ENCODE data around the gene DLG4.

The DLG4 gene

GRCh38 chr17:7219812-7220592, at the start of gene DLG4, which contains the start of gene ACADVL:
Gene DLG4, minus strand, starts transcription at chr17:7219836.
Gene ACADVL, plus strand, starts transcription at chr17:7219938. Its CDS starts 47 bp downstream, at chr17:7219985.
- no peak for DNase-seq

- no peak for DNase-seq
Observed at GRCh38 chr17:7266784-7267183, 47.1 kb upstream of the DLG4 start.

DNA sequence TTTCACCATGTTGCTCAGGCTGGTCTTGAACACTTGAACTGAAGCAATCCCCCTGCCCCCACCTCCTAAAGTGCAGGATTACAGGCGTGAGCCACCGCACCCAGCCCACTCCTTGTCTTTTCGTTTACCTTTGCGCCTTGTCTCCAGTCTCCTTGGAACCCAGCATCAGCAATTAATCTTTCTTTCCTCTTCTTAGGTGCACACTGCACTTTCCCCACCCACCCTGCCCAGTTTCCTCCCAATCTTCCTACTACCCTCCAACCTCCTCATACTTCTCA, 44.1 kb upstream of the DLG4 start:
- DNase-seq = no peak

DNA sequence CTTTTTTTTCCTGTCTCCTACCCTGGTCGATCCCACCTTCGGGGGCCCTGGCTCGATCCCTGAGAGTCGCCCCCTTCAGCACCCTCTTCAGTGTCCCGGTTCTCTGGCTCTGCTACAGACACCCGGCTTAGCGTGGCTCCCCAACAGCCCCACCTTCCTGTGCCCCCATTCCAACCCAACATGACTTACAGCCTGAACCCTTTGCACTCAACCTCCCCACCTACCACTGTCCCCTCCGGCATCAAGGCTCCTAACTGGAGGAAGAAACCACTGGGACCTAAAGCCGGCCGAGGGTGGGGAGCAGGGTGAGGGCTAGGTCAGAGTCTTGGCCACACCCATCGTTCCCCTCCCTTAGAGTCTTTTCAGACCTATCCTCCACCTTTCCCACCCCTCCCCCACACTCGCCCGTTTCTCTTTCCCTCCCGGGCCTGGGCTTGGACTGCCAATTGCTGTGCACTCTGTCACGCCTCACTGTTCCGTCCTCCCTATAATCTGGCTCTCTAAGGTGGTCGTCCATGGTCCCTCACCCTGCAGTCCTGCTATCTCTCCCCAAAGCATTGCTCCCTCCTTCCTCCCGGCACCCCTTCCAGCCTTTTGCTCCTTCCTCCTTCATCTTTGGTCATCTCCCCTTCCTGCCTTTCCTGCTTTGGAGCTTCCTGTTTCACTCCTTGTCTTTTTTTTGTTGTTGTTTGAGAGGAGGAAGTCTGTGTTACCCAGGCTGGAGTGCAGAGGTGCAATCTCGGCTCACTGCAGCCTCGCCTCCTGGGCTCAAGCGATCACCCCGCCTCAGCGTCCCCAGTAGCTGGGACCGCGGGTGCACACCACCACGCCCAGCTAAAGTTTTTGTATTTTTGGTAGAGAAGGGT, 43.5 kb upstream of the DLG4 start:
- DNase-seq = no peak

DNA sequence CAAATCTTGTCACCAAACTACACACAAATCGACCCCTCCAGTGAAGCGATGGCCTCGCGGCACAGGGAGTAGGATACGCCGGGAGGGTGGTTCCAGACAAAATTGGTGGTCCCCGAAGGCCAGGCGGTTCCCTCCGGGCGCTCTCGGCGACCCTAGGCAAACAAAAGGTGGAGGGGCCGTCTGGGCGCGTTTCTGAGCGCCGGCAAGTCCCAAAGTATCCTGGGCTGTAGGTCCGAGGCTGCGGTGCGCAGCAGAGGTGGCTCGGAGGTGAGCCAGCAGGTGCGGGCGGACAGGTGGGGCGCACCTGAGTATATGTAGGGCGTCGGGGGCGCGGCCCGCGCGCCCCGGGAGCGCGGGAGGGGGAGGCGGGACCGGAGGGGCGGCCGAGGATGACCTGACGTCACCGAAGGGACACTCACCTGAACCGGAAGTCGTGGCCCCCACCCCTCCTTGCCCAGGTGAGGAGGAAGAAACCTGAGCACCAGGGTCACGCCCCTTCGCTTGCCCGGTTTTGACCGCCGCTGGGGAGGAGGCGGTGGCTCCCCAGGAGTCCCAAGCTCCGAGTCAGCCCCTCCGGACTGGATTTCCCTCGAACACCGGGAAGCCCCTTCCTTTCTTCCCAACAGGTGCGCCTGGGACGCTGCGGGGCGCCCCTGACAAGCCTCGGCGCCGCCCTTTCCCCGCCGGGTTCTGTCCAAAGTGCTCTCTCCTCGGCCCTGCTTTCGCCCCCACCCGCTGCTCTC, 42.7 kb upstream of the DLG4 start, which contains the start of gene CLDN7:
TSS of gene CLDN7 (minus strand) at position 287 of the 743 bp plus-strand sequence. CDS start 435 bp downstream, outside the sequence.
- DNase-seq = no peak

GRCh38 chr17:7261379-7262191, 41.9 kb upstream of the DLG4 start:
- no peak for DNase-seq

GRCh38 chr17:7260651-7261378, 41.2 kb upstream of the DLG4 start:
- no peak for DNase-seq

GRCh38 chr17:7260151-7260550, 40.5 kb upstream of the DLG4 start:
- no peak for DNase-seq

DNA sequence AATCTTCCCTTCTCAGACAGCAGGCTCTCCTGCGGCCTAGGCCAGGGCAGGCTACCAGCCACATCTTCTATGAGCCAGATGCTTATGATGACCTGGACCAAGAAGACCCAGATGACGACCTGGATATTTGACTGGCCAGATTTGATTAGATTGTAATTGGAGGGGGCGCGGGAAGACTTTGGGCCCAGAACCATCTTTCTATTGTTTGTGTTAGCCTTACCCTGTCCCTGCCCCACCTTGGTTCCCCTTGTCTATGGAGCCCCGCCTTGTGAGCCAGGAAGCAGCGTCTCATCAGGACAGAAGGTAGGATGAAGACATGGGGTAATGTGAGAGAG, 39.9 kb upstream of the DLG4 start:
- no peak for DNase-seq

- no peak for DNase-seq
Observed at GRCh38 chr17:7258731-7259554, 39.3 kb upstream of the DLG4 start.

GRCh38 chr17:7256766-7257456, 37.3 kb upstream of the DLG4 start:
- no peak for DNase-seq

DNA sequence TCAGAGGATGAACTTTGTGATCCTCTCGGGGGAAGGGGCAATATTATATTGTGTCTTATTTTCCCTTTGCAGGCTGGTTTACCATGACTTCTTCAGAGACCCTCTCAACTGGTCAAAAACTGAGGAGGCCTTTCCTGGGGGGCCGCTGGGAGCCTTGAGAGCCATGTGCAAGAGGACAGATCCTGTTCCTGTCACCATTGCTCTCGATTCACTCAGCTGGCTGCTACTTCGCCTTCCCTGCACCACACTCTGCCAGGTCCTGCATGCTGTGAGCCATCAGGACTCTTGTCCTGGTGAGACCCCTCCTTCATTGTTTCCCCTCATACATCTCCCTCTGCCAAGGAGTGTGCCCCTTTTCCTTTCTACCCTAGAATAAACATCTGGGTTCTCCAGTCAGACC, 34.9 kb upstream of the DLG4 start:
- no peak for DNase-seq

- no peak for DNase-seq
Observed at GRCh38 chr17:7253082-7253481, 33.4 kb upstream of the DLG4 start.

DNA sequence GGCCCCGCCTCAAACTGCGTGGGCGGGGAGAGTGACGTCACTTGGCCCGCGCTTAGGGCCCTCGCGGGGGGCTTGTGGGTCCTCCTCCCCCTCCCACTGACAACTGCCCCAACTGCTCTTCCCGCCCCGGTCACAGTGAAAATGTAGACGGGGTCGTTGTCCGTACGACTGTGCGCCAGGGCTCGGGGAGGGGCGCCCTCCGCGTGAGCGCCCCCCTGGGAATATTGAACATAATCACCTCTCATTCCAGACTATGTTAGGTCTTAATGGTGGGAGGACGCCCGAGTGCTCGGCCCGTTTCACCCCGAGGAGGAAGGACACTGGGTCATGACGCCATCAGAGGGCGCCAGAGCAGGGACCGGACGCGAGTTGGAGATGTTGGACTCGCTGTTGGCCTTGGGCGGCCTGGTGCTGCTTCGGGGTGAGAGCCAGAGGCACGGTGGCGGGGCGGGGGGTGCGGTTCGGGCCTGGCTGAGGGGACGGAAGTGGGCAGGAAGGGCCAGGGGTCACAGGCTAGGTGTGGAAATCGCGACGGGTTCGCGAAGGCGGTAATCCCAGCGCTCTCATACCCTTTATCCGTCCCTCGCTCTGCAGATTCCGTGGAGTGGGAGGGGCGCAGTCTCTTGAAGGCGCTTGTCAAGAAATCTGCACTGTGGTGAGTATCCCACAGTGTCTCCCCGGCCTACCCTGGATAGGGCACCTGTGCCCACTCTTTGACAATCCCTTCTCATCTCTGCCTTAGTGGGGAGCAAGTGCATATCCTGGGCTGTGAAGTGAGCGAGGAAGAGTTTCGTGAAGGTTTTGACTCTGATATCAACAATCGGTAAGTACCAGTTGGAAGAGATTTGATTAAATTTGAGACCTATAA, 32.8 kb upstream of the DLG4 start, which contains the start of gene ELP5:
TSS of gene ELP5 (plus strand) at position 40 of the 868 bp plus-strand sequence. CDS start at position 376, 336 bp downstream.
- peak; percentile 55 for DNase-seq

DNA sequence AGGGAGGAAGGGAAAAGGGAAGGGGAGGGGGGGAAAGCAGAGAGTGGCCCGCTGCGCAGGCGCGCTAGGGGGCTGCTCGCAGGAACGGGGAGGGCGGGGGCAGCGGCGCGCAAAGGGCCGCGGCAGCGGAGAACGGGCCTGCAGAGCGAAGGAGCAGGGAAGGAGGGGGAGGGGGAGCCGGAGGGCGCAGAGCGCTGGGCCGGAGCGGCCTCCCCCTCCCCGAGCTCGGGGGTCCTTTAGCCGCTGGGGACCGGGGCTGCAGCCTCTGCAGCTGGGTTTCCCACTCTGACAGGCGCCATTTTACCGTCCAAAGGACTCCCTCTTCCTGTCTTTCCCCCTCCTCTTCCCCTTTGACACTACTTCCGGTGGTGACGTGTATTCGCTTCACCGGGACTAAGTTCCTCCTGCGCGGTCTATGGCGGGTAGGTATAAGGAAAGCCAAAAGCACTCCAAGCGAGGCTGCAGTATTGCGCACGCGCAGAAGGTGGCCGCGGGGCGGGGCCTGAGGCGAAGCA, 32.1 kb upstream of the DLG4 start, which contains the start of gene CTDNEP1:
TSS of gene CTDNEP1 (minus strand) at position 74 of the 515 bp plus-strand sequence. CDS start 438 bp downstream, outside the sequence.
- DNase-seq = peak; percentile 88

DNA sequence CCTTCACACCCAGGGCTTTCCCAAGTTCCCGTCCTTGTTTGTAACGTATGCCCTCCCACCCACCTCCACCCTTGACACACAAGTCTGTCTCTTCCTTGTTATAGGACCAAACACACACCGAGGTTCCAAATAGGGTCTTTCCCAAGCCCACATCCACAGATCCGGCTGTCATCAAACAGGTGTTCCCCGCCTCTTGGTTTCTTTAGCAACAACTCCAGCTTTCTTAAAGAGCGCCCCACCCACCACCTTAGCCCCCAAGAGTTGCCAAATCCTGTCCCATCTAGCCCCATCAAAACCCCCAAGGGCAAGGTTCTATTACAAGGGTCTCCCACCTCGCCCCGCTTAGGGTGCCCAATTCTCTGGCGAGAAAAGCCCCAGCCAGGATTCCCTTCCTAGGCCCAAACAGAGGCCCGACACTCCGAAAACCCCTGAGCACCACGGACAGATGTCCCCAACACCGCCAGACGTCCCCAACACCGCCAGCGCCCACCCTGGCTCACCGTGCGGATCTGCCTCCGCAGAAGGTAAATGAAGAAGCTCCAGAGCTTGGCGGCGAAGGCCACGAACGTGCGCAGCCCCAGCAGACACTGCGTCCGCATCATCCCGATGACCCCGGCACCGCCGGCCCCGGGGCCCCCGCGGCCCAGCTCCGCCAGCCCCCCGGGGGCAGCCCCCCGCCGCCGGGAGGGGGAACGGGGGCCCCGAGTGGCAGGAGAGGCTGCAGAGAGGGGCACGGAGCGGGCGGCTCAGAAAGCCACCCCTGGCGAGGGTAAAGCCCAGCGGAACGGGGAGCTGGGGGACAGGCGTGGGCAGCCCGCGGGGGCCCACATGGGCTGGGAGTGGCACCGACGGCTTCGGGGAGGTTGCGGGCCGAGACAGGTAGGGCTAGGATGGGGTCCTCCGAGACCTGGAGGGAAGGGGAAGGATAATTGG, 31.3 kb upstream of the DLG4 start:
- no peak for DNase-seq

DNA sequence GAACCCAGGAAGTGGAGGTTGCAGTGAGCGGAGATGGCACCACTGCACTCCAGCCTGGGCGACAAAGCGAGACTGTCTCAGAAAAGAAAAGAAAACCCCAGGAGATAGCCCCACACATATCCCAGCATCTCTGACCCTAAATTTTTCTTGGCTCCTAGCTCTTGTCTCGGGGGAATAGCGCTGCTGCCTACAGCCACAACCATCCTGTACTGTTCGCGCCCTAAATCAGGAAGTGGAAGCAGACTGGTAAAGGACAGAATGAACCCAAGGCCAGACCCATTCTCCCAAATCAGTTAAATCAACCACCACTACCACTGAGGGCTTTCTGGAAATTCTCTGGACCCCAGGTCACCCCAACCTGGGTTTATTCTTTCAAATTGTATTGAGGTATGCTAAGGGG, 30.2 kb upstream of the DLG4 start:
- peak; percentile 12 for DNase-seq

DNA sequence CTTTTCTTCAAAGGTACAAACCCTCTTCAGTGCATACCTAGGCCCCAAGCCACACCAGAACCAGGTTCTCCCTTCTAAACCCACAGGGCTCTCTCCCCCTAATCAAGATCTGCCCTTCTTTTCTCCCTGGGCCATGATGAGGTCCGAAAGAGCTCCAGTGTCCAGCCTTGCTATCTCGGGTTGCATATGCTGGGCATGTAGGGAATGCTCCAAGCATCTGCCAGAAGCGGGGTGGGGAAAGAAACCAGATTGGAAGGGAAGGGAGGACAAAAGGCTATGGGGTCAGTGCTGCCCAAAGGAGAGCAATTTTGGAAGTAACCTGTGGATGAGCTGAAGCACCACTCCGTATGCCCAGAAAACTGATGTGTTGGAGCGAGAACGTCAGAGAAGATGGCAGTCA, 29.6 kb upstream of the DLG4 start:
- DNase-seq = no peak

Data from GF-D8 (cell line).